SK-N-SH treated with all-trans-retinoic acid at 6 μM for 48 hours (cell line): Measurements from ENCODE around the gene PRKCQ.

Experiments
- ATAC-seq: fragments of 200-7000 bp; cut with Tn5 transposase; 3 replicates; pipeline ENCODE4 v1.9.1; 2020; ENCODE audit warnings: mild to moderate bottlenecking, moderate library complexity
- ARNTL ChIP-seq: fragments of 450-650 bp; formaldehyde crosslinking; IDR thresholded peaks from 2 replicates; pipeline ENCODE4 v1.5.0; 2020; ENCODE audit warnings: low read depth, mild to moderate bottlenecking, moderate library complexity, borderline replicate concordance
- BACH2 ChIP-seq: fragments of 250-450 bp; sonication (Bioruptor Pico); IDR thresholded peaks from 2 replicates; pipeline ENCODE4 v1.9.0; 2021; ENCODE audit warnings: mild to moderate bottlenecking, borderline replicate concordance
- CREB5 ChIP-seq: fragments of 250-450 bp; sonication (Bioruptor Pico); IDR thresholded peaks from 2 replicates; pipeline ENCODE4 v1.5.1; 2020; ENCODE audit warnings: low read depth, mild to moderate bottlenecking, moderate library complexity
- ESRRG ChIP-seq: fragments of 250-450 bp; sonication (Bioruptor Pico); IDR thresholded peaks from 2 replicates; pipeline ENCODE4 v1.6.1; 2021; ENCODE audit warnings: mild to moderate bottlenecking
- GLIS3 ChIP-seq: fragments of 250-450 bp; sonication (Bioruptor Pico); IDR thresholded peaks from 2 replicates; pipeline ENCODE4 v1.5.0; 2020; ENCODE audit warnings: mild to moderate bottlenecking, moderate library complexity
- ISL1 ChIP-seq: fragments of 250-450 bp; sonication (Bioruptor Pico); IDR thresholded peaks from 2 replicates; pipeline ENCODE4 v2.1.2; 2022; ENCODE audit warnings: mild to moderate bottlenecking, moderate library complexity
- OSR1 ChIP-seq: fragments of 250-450 bp; sonication (Bioruptor Pico); IDR thresholded peaks from 2 replicates; pipeline ENCODE4 v1.8.0; 2022; ENCODE audit warnings: moderate library complexity, mild to moderate bottlenecking, inconsistent platforms
- PATZ1 ChIP-seq: fragments of 250-450 bp; sonication (Bioruptor Pico); IDR thresholded peaks from 2 replicates; pipeline ENCODE4 v1.8.0; 2020; ENCODE audit warnings: mild to moderate bottlenecking, moderate library complexity, borderline replicate concordance
- POU6F1 ChIP-seq: fragments of 250-450 bp; sonication (Bioruptor Pico); IDR thresholded peaks from 2 replicates; pipeline ENCODE4 v1.8.0; 2021; ENCODE audit warnings: low read depth, mild to moderate bottlenecking, moderate library complexity, borderline replicate concordance
- PPARA ChIP-seq: fragments of 250-450 bp; sonication (Bioruptor Pico); IDR thresholded peaks from 2 replicates; pipeline ENCODE4 v1.5.0; 2020; ENCODE audit warnings: mild to moderate bottlenecking, borderline replicate concordance
- RARB ChIP-seq: fragments of 250-450 bp; sonication (Bioruptor Pico); IDR thresholded peaks from 2 replicates; pipeline ENCODE4 v1.8.0; 2021; ENCODE audit warnings: mild to moderate bottlenecking, moderate library complexity
- SNAI2 ChIP-seq: fragments of 250-450 bp; sonication (Bioruptor Pico); IDR thresholded peaks from 2 replicates; pipeline ENCODE4 v1.5.0; 2020; ENCODE audit warnings: mild to moderate bottlenecking, moderate library complexity
- TCF4 ChIP-seq: fragments of 250-450 bp; sonication (Bioruptor Pico); IDR thresholded peaks from 2 replicates; pipeline ENCODE4 v1.8.0; 2021; ENCODE audit warnings: mild to moderate bottlenecking, moderate library complexity, borderline replicate concordance
- TOX ChIP-seq: fragments of 250-450 bp; sonication (Bioruptor Pico); IDR thresholded peaks from 2 replicates; pipeline ENCODE4 v1.8.0; 2021; ENCODE audit warnings: mild to moderate bottlenecking, moderate library complexity, borderline replicate concordance
- TSHZ2 ChIP-seq: fragments of 250-450 bp; sonication (Bioruptor Pico); IDR thresholded peaks from 2 replicates; pipeline ENCODE4 v1.5.0; 2020; ENCODE audit warnings: mild to moderate bottlenecking, moderate library complexity
- ZC3H10 ChIP-seq: fragments of 250-450 bp; sonication (Bioruptor Pico); IDR thresholded peaks from 2 replicates; pipeline ENCODE4 v1.5.1; 2021; ENCODE audit warnings: mild to moderate bottlenecking, moderate library complexity
- ZFP3 ChIP-seq: fragments of 250-450 bp; sonication (Bioruptor Pico); IDR thresholded peaks from 2 replicates; pipeline ENCODE4 v1.5.0; 2020; ENCODE audit warnings: mild to moderate bottlenecking, moderate library complexity
- ZFP30 ChIP-seq: fragments of 450-650 bp; formaldehyde crosslinking; IDR thresholded peaks from 2 replicates; pipeline ENCODE4 v1.5.0; 2022; ENCODE audit warnings: mild to moderate bottlenecking, moderate library complexity
- ZNF565 ChIP-seq: fragments of 450-650 bp; formaldehyde crosslinking; conservative IDR thresholded peaks from 2 replicates; pipeline ENCODE4 v1.5.0; 2020; ENCODE audit warnings: low read depth, mild to moderate bottlenecking, moderate library complexity
- ZNF70 ChIP-seq: fragments of 450-650 bp; formaldehyde crosslinking; IDR thresholded peaks from 2 replicates; pipeline ENCODE4 v1.5.0; 2020; ENCODE audit warnings: mild to moderate bottlenecking, moderate library complexity
- ZNF8 ChIP-seq: fragments of 450-650 bp; formaldehyde crosslinking; IDR thresholded peaks from 2 replicates; pipeline ENCODE4 v1.5.0; 2020; ENCODE audit warnings: mild to moderate bottlenecking, moderate library complexity

The PRKCQ gene

GRCh38 chr10:6621536-6621935, 41.5 kb upstream of the PRKCQ start:
- TF ChIP-seq ZNF8 (CRISPR knock-in tag) (no peak), PATZ1 (CRISPR knock-in tag) (no peak), PPARA (CRISPR knock-in tag) (no peak), OSR1 (CRISPR knock-in tag) (no peak), SNAI2 (no peak), ZNF565 (CRISPR knock-in tag) (no peak), ZC3H10 (no peak), ZFP3 (CRISPR knock-in tag) (no peak), TOX (CRISPR knock-in tag) (no peak), ZNF70 (CRISPR knock-in tag) (no peak), ZFP30 (CRISPR knock-in tag) (no peak), CREB5 (no peak), TCF4 (CRISPR knock-in tag) (no peak), BACH2 (CRISPR knock-in tag) (no peak), ISL1 (CRISPR knock-in tag) (no peak), RARB (CRISPR knock-in tag) (no peak), ESRRG (CRISPR knock-in tag) (no peak)

GRCh38 chr10:6619660-6620059, 39.6 kb upstream of the PRKCQ start:
- no peak for TF ChIP-seq ZNF70 (CRISPR knock-in tag)
- no peak for TF ChIP-seq ZFP3 (CRISPR knock-in tag)
- TF ChIP-seq OSR1 (CRISPR knock-in tag) = no peak
- no peak for TF ChIP-seq POU6F1 (CRISPR knock-in tag)
- no peak for TF ChIP-seq ISL1 (CRISPR knock-in tag)
- TF ChIP-seq RARB (CRISPR knock-in tag) = no peak
- no peak for TF ChIP-seq ZNF565 (CRISPR knock-in tag)
- TF ChIP-seq ESRRG (CRISPR knock-in tag) = no peak
- no peak for TF ChIP-seq PPARA (CRISPR knock-in tag)
- no peak for TF ChIP-seq GLIS3 (CRISPR knock-in tag)
- TF ChIP-seq ZNF8 (CRISPR knock-in tag) = no peak
- TF ChIP-seq TCF4 (CRISPR knock-in tag) = no peak
- no peak for TF ChIP-seq BACH2 (CRISPR knock-in tag)
- TF ChIP-seq TSHZ2 (CRISPR knock-in tag) = no peak
- no peak for TF ChIP-seq SNAI2
- no peak for TF ChIP-seq ZFP30 (CRISPR knock-in tag)
- no peak for TF ChIP-seq ZC3H10
- TF ChIP-seq ARNTL = no peak
- TF ChIP-seq TOX (CRISPR knock-in tag) = no peak

More at GRCh38 chr10:6621536-6621935, 41.5 kb upstream of the PRKCQ start:
- ATAC-seq = no peak

GRCh38 chr10:6618340-6618739, 38.3 kb upstream of the PRKCQ start:
- ATAC-seq = no peak
- no peak for TF ChIP-seq TSHZ2 (CRISPR knock-in tag)

More at GRCh38 chr10:6619660-6620059, 39.6 kb upstream of the PRKCQ start:
- no peak for ATAC-seq
